Ovary (tissue), 9 donors: ENCODE data around the gene ARGLU1. TPM values are rescaled to one million over a fixed set of nuclear protein-coding genes. Genes with fewer than 3 reads are reported as not detected.

Experiments used
- DNase-seq, 5 donors: peaks; one replicate each; pipeline ENCODE4 v3.0.0-alpha.2; 2019 to 2020
- H3K27ac ChIP-seq, 2 donors: fragments of 200-600 bp; one replicate each; pipeline versions ENCODE4 v1.5.1 to v1.8.0; 2019 to 2022
- H3K27me3 ChIP-seq: fragments of 200-600 bp; one replicate; pipeline ENCODE4 v1.8.0; 2022
- H3K36me3 ChIP-seq: fragments of 200-600 bp; sonication (generic); one replicate; pipeline ENCODE4 v1.5.1; 2019
- H3K4me1 ChIP-seq: one replicate; pipeline ENCODE4 v1.8.1; 2013; ENCODE audit warnings: mild to moderate bottlenecking, moderate library complexity; ENCODE audit not compliant: insufficient read depth
- H3K4me3 ChIP-seq: fragments of 200-600 bp; sonication (generic); one replicate; pipeline ENCODE4 v1.5.1; 2017
- H3K9me3 ChIP-seq, 2 donors: fragments of 200-600 bp in 1 of 2; sonication (generic) in 1 of 2; one replicate each; pipeline versions ENCODE4 v1.5.1 to v1.8.1; 2013 to 2019; ENCODE audit warnings: mild to moderate bottlenecking in 1 of 2, moderate library complexity in 1 of 2
- CTCF ChIP-seq, 3 donors: fragments of 450-650 bp in 2 of 3; fragments of 200-600 bp in 1 of 3; IDR thresholded peaks; one replicate each; pipeline versions ENCODE4 v1.5.1 to v1.8.0; 2016 to 2022; ENCODE audit warnings: antibody characterized with exemption in 3 of 3, mild to moderate bottlenecking in 1 of 3
- EP300 ChIP-seq: sonication (generic); formaldehyde crosslinking; IDR thresholded peaks from one replicate; pipeline ENCODE4 v1.6.1; 2017; ENCODE audit warnings: antibody characterized with exemption
- POLR2A ChIP-seq: fragments of 450-650 bp; IDR thresholded peaks from one replicate; pipeline ENCODE4 v1.6.1; 2017; ENCODE audit warnings: antibody characterized with exemption, mild to moderate bottlenecking, moderate library complexity
- WGBS, 3 donors: extraction: QIAGEN DNeasy Blood & Tissue Kit in 1 of 3; methylation state at CpG; one replicate each; pipeline versions ENCODE4 v1.1.5 to v1.1.7; 2013 to 2017; 5-methylcytosine and 5-hydroxymethylcytosine counted together
- intact Hi-C, 4 donors: fragments of 100-400 bp; cut with DNase I; formaldehyde crosslinking; loops; one replicate each; pipeline versions ENCODE4 v1.11.0 to v1.15.1; 2022 to 2023
- polyA plus RNA-seq, 2 donors: library from polyadenylated mRNA; stranded (reverse); fragments of 200-250 nt in 1 of 2; fragments of 350-450 nt in 1 of 2; fragmentation: Illumina TruSeq in 1 of 2; extraction: RNeasy Lipid Tissue Mini Kit (QIAGEN cat#74804) in 1 of 2; gene quantifications; one replicate each; pipeline ENCODE4 v1.2.3, GENCODE V29; 2013 to 2014
- total RNA-seq, 7 donors: library from RNA; depleted of rRNA in 2 of 7; stranded (reverse); fragments of >200 nt in 2 of 7; fragmentation: NEBNext Ultra II Directional in 3 of 7; extraction: Animal tissue kit (Norgen Biotek cat#: 25700) in 3 of 7; gene quantifications; one replicate each; pipeline versions ENCODE4 v1.1.0 to v1.2.4, GENCODE V29; 2016 to 2023
- donor health status: DM: no; HTN: no; CAD: no; lungs with moderate emphysema.
- donor health status: DM: no; HTN: no; CAD: no.
- donor health status: Bipolar disorder and iron deficiency.
- donor health status: DM: yes; HTN: yes; CAD: no.
- donor health status: DM: no; HTN: no; CAD: no.
- donor health status: DM: yes; HTN: yes; CAD: no.

ARGLU1 gene
- total and polyA plus RNA-seq, 9 donors: 72.5 to 136 (median 76.8) TPM

GRCh38 chr13:106560821-106561220 is 7.1 kb downstream of the ARGLU1 start:
- H3K4me1 ChIP-seq: peaks cover 14% of the 10 kb centered on the region
- H3K9me3 ChIP-seq: no peaks in the 10 kb centered on the region
- H3K36me3 ChIP-seq: no peaks in the 10 kb centered on the region
- no peak overlapping the region for H3K27ac ChIP-seq
- H3K4me3 ChIP-seq: no peak overlapping the region
- WGBS, 3 donors: 73 to 83% (median 79%) methylated on average over 1 of the region's 1 CpG
- TF ChIP-seq POLR2A: no peak
- TF ChIP-seq CTCF (IDR thresholded peaks at IDR 0.05): no peak
- TF ChIP-seq EP300: no peak
- no peaks in the 10 kb centered on the region for H3K27me3 ChIP-seq
- DNase-seq: no peak
- intact Hi-C loops: no loop called here

- no peak for DNase-seq
- no peaks in the 10 kb centered on the region for H3K9me3 ChIP-seq
- H3K36me3 ChIP-seq: no peaks in the 10 kb centered on the region
- intact Hi-C loops: no loop called here
- H3K27ac ChIP-seq: no peak overlapping the region
- H3K4me3 ChIP-seq: no peak overlapping the region
- no peaks in the 10 kb centered on the region for H3K27me3 ChIP-seq
- no peak for TF ChIP-seq EP300
- no peak for TF ChIP-seq CTCF (IDR thresholded peaks at IDR 0.05)
- no peak for TF ChIP-seq POLR2A
- H3K4me1 ChIP-seq: peaks cover 8% of the 10 kb centered on the region
Measured at GRCh38 chr13:106558527-106558926, 9.4 kb downstream of the ARGLU1 start.

GRCh38 chr13:106555631-106556328 is 12.2 kb downstream of the ARGLU1 start:
- Histone ChIP-seq H3K27ac (no peak overlapping the region), H3K36me3 (no peaks in the 10 kb centered on the region), H3K4me3 (no peak overlapping the region), H3K9me3 (no peaks in the 10 kb centered on the region), H3K4me1 (peaks cover 3% of the 10 kb centered on the region), H3K27me3 (no peaks in the 10 kb centered on the region)
- no peak for DNase-seq
- TF ChIP-seq POLR2A: no peak
- TF ChIP-seq CTCF (IDR thresholded peaks at IDR 0.05): no peak
- TF ChIP-seq EP300: no peak
- WGBS, 3 donors: 71 to 77% (median 73%) methylated on average over 4 of the region's 4 CpGs
- intact Hi-C loops: no loop called here

GRCh38 chr13:106551751-106552150 is 16.2 kb downstream of the ARGLU1 start:
- DNase-seq: no peak
- Histone ChIP-seq H3K27ac (no peak overlapping the region), H3K9me3 (no peaks in the 10 kb centered on the region), H3K36me3 (no peaks in the 10 kb centered on the region), H3K4me1 (peaks cover 3% of the 10 kb centered on the region), H3K27me3 (no peaks in the 10 kb centered on the region), H3K4me3 (no peak overlapping the region)
- TF ChIP-seq CTCF (IDR thresholded peaks at IDR 0.05) (no peak), EP300 (no peak), POLR2A (no peak)
- intact Hi-C loops: no loop called here
- WGBS, 3 donors: 96 to 99% (median 97%) methylated on average over 3 of the region's 3 CpGs
